NCI-H524 treated with DMSO at 0.1 percent for 48 hours (cell line): ENCODE results near the gene FIBIN.
"Not testable (repeated sequence)": the region's sequence is repeated elsewhere in the genome, so short reads cannot be mapped to it uniquely, and the experiment has no call there.

Source experiments
- DNase-seq: peaks from one replicate; lab custom pipeline; 2025; lab: John Stamatoyannopoulos, UW

FIBIN gene

DNA sequence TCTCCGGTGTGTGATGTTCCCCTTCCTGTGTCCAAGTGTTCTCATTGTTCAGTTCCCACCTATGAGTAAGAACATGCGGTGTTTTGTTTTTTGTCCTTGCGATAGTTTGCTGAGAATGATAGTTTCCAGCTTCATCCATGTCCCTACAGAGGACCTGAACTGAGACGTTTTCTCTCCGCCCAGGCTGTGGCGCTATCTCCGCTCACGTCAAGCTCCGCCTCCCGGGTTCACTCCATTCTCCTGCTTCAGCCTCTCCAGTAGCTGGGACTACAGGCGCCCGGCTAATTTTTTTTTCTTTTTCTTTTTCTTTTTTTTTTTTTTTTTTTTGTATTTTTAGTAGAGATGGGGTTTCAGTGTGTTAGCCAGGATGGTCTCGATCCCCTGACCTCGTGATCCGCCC is 16.7 kb upstream of the FIBIN start:
- DNase-seq = not testable (repeated sequence)

DNA sequence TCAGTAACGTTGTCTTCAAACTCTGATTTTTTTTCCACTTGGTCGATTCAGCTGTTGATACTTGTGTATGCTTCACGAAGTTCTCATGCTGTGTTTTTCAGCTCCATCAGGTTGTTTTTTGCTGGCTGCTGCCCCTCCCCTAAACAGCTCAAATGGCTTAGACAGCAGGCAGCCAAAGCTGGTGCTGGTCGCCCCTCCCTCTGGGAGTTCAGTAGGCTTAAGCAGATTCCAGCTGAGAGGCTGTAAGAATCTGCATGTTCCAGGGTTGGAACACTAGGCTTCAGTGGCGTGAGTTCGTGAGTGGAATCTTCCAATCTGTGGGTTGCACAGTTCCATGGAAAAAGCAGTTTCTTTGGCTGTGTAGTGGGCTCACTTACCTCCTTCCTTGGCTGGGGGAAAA is 10.3 kb upstream of the FIBIN start:
- DNase-seq = no peak

DNA sequence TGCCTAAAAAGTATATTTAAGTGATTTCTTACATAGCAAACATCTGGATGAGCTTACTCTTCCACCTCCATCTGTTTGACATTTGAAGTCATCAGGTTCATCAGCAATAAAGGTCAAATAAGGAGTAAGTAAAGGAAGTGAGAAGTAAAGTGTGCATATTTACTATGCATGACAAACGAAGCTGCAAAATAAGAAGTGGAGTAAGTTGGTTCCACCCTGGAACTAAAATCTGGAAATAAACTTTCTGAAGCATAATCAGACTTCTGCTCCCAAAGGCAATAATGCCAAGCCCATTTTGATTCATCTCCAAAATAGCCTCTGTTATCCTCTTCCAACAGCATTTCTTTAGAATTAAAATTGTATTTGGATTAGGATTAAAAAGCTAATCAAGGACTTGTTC is 8.4 kb upstream of the FIBIN start:
- no peak for DNase-seq

DNA sequence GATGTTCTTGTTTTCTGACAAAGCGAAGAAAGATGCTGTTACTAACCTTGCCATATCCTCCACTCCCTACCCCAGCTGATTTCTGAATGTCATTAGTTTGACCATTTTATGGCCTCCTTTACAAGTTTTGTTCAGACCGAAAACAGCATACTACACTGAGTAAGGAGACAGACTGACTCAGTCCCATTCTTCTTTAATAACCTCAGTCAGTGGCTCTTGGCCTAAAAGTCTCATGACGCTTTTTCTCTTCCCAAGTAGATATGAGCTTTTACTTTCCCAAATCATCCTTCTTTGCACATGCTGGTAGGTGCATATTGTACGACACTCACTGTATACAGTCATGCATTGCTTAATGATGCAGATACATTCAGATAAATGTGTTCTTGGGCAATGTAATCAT is 8.0 kb upstream of the FIBIN start:
- DNase-seq = no peak

DNA sequence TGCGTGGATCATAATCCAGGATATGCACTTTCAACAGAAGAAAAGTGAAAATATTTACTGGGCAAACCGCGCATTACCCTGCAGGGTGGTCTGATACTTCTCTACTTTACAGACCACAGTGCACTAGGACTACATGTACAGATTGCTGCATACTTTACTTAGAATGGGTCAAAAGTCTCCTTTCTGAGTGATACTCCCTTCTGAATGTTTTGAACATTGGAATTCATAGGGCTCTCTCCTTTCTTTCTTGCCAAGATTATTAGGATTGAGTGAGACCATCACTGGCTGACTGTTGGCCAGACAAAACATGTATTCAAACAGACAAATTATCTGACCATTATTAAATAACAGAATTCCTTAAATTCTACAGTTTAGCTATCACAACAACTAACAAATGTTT is 6.6 kb upstream of the FIBIN start:
- no peak for DNase-seq

DNA sequence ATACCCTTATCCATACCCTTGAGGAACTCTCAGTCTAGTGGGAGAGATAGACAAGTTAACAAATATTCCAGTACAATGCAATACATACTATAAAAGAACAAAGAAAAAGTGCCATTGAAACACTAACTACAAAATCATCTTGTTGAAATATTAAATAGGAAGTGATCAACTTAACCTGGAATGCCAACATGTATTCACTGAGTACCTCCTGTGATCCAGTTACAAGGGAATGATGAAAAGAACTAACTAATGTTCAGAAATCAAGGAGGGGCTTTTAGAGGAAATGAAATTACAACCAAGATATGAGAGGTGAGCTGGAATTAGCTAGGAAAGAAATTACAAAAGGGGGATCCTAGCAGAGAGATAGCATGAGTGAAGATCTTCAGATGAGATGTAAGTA is 6.2 kb upstream of the FIBIN start:
- no peak for DNase-seq

DNA sequence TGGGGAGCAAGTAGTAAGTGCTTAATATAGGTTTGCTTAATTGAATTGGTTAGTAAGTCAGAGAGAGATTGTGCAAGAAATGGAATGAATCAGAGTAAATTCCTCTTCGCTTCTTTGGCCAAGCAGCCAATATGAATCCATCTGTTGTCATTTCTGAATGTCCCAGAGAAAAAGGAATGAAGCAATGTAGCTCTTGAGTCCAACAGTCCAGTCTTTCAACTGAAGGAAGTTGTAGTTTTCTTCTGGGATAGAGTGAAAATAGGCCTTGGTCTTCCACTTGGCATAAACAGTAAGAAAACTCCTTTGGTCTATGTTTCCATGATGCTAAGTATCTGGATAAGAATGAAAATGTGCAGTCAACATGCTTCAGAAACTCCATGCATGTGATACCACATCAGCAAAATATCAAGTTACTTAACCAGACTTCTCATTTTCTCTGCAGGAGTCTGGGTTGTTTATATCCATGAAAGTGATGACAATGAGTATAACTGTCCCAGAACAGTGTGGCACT is 1.8 kb upstream of the FIBIN start:
- no peak for DNase-seq

DNA sequence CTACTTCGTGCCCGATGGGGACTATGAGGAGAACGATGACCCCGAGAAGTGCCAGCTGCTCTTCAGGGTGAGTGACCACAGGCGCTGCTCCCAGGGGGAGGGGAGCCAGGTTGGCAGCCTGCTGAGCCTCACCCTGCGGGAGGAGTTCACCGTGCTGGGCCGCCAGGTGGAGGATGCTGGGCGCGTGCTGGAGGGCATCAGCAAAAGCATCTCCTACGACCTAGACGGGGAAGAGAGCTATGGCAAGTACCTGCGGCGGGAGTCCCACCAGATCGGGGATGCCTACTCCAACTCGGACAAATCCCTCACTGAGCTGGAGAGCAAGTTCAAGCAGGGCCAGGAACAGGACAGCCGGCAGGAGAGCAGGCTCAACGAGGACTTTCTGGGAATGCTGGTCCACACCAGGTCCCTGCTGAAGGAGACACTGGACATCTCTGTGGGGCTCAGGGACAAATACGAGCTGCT is 751 bp downstream of the FIBIN start:
- DNase-seq = no peak

DNA sequence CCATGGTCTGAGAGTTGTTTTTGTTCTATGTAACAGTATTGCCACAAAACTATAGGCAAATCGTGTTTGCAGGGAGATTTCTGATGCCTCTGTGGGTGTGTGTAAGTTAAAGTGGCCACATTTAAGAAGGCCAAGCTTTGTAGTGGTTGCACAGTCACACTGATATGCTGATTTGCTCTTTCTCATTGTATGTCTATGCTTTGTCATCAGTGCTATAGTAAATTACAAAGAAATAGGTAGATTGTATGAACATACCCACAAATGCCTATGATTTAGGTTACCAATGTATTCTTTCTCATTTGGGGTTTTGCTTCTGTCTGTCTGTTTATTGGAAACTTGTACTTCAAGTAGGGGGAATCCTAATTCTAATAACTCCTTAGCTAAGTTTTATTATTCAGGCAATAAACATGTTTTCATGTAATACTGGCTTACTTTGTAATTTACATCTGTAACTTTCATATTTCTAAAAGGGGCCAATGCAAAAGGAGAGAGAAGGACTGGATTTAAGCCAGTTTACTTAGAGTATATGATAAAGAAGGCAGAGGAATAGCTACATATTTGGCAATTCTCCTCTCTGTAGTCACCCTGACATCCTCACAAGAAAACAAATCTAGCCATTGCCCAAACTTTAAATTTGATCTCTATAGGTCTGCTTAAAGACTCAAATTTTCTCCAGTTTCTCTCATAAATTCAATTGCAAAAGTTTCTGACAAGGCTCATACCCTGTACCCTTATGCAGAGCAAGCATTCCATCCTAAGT is 2.0 kb downstream of the FIBIN start:
- no peak for DNase-seq

DNA sequence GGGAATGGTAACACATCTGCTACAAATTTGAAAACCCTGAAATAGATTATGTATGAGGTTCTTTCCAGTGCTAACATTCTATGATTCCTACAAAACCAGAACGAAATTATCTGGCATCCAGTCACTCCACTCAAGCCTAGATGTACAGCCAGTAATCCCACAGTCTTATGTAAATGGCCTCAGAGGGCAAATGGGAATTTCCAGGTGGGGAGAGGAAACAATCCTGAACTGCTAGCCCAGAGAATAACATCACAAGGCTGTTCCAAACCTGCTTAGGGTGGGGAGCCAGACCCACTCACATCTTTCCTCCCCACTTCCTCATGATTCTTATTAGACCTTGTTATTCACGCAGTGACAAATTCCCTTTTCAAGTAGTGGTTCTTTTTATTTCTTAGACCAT is 3.5 kb downstream of the FIBIN start:
- no peak for DNase-seq

DNA sequence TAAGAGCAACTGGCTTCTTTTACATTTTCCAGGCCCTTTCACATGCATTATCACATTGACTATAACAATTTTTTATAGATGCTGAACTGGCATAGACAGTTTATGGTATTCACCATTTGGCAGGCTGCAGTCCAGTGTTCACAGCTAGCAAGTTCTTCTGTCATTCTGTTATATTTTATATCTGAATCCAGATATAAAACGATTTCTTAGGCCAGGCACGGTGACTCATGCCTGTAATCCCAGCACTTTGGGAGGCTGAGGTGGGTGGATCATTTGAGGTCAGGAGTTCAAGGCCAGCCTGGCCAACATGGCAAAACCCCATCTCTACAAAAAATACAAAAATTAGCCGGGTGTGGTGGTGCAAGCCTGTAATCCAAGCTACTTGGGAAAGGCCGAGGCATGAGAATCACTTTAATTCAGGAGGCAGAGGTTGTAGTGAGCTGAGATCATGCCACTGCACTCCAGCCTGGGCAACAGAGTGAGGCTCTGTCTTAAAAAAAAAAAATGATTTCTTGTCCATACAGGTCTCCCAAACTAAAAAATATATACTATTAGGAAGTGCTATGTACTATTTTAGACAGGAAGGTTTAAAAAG is 7.3 kb downstream of the FIBIN start:
- not testable (repeated sequence) for DNase-seq

DNA sequence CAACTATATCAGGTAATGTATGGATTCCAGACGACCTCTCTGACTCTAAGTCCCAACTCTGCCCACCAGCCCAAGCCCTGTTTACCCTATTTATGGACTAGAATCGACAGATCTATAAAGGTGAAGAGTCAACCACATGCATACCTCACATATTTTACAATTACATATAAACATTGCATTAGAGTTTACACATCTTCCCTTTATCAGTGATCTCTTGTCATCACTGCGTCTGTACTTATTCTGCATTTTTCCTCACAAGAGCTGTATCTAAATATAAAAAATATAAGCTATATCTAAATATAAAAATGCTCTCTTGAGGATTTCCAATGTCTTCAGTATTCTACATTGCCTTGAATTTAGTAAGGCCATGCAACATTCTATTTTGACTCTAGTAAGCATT is 8.5 kb downstream of the FIBIN start:
- no peak for DNase-seq

DNA sequence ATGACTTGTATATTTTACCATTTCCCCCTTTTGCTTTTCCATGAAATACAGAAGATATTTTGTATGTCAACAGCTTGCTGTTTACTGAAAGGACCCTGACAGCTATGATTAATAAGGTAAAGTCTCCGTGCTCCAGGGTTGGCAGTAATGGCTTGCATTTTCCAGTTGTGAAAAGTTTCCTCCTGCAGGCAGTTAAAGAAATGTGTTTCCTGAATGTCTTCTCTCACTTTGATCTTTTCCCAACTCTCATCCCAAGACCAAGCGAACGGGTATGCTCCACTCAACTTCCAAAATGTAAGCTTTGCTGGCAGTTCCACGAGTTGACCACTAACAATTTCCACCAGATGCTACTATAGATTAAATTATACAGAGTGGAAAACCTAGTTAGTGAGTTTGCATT is 8.9 kb downstream of the FIBIN start:
- DNase-seq = no peak

DNA sequence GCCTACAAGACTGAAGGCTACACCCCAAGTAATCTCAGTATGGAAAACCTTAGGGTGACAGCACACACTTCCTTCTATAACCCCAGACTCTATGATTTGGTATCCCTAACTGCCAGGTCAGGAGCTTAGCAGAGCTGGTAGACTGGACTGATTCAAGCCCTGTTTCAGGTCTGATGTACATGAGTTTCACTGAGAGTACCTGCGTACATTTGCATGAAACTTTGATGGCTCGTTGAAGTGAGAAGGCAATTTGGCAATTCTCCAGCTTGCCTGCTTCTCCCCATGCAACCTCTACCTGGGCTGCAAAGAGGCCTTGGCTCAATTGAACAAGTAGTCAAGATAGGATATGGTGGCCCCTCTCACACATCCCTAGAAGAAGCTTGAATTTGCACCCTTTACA is 10.2 kb downstream of the FIBIN start:
- no peak for DNase-seq

DNA sequence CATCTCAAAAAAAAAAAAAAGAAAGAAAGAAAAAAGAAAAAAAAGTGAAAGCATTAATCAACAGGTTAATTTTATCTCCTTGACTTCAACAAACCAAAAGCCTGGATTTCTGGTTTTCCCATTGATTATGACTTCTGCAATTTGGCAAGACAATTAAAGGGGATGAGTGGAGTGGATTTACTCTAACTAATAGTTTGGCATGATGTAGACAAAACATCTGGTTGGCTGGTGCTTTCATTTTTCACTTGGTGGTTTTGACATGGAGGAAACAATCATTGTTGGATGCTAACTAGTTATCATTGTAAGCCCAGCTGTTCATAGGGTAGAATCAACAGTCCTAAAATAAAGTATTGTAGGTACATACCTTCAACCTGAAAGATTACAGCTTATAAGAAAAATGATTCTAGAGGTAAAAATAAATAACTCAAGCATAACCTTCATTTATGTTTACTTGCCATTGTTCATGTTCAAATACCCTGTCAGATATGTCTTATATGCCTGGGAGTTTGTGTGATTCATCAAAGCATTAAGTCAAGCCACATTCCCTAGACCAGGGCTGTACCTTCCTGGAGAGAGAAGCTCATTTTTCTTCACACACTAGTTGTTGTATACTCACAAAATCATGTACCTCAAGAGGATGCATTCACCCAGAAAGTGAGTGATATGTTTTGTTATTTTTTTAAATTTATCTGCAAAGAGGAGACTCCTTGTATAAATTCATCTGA is 15.1 kb downstream of the FIBIN start:
- no peak for DNase-seq

DNA sequence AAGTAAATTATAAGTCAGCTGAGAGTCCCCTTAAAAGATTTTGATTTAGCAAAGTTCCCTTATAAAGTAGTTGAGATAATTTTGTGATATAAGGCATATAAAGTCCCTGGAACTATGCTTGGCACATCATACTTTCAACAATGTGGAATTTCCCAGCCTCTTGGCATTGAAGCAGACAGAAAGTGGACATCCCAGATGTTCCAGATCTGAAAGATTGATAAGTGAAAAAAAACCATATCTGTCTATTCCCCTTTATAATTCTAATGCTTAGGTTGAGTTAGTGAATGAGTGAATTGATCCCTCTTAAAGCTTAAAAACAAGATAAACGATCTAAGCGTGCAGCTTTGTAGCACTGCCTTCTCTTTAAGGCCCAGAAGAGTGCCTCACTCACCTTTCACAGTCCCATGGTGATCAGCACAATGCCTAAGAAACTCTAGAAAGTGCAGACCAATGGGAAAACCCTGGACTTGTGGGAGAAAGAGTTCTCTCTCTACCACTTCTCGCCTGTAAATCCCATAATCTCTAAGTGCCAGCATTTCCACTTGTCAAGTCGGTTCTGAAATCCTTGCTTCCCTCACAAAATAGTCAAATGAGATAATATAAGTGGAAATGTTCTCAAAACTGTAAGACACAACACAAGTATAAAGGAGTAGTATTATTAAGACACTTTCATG is 17.8 kb downstream of the FIBIN start:
- no peak for DNase-seq

DNA sequence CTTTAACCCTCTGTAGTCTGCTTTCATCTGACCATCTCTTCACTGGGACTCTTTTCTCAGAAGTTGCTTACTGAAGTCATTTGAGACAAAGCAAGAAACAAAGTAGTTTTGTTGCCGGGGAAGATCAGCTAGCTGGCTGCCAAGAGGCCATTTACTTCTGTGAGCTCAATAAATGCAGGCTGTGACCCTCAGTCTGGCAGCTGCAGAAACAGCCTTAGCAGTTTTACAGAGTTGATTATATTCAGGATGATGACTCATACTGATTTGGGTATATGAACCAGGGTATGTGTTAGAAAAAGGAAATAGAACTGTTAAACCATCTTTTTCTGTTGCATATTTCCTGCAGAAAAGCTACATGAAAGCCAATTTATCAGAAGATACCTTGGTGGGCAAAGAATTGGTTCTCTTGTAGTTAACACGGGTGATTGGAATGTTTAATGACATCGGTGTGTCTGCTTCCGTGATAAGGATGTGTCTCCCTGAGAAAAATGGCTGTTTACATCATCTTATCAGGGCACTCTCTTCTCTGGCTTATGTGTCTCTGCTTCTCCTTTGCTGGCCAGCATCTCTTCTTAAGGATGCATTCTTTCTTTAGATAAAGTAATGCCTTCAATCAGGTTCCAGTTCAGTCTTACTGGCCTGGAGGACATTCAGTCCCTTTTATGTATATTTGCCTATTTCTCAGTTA is 18.5 kb downstream of the FIBIN start:
- no peak for DNase-seq

DNA sequence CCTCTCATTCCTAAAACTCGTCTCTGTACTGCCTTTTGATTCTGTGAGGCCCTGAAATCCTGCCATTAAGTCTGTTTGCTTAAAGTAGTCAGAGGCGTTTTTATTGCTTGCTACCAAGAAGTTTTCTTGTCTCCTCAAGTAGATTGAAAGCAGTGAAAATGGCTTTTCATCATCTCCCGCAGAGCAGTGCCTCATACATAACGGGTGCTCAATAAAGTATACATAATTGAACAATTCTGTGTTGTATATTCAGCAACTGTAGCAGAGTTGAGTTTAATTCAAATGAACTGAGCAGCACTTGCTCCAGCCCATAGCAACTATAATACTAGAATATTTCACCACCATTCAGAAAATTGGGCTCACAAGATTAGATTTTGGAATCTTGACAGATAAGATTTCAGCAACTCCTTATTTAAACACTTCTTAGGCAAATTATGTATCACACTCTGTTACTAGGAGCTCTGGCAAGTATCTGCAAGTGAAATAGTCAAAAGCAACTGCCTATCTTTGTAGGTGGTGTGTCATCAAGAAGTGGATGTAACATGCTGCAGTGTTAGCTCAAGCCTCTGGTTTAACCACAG is 20.0 kb downstream of the FIBIN start:
- no peak for DNase-seq

DNA sequence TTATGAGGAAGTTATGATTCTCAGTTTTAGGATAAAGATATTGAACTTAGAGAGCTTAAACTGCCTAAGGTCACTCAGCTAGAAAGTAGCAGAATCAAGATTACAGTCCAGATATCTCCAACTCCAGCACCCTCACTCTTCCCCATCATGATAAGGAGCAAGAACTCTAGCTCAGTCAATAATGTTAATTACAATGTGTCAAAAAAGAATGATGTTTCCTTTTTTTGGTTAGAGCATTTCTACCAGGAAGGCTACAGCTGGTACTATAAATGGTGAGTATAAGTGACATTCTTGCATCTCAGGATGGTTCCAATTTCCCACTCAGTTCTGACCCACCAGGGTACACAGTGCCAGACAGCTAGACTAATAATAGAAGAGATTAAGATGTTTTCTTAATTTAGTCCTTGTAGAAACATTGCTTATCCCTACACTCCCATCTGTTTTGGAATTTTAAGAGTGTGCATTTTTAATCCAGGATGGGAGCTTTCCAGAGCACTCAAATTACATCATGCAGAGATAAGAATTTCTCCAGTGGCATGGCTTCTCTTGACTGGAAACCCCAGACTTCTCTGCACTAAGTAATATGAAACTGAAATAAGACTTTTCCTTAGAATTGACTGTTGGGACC is 25.1 kb downstream of the FIBIN start:
- peak; percentile 28 for DNase-seq

DNA sequence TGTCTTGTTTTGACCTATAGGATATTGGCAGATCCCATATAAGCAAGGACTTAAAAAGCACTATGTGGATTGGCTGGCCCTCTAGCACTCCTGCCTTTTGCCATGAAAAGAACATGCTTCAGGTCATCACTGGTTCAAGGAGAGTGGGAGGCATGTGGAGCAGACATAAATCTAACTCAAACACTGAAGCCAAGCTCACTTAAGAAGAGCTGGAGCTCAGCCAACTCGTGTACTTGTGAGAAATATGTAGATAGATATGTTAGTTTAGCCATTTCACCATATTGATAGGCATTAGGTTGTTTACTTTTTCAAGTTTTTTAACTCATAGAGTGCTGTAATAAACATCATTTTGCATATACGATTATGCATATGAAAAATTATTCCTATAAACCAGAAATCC is 26.8 kb downstream of the FIBIN start:
- no peak for DNase-seq

DNA sequence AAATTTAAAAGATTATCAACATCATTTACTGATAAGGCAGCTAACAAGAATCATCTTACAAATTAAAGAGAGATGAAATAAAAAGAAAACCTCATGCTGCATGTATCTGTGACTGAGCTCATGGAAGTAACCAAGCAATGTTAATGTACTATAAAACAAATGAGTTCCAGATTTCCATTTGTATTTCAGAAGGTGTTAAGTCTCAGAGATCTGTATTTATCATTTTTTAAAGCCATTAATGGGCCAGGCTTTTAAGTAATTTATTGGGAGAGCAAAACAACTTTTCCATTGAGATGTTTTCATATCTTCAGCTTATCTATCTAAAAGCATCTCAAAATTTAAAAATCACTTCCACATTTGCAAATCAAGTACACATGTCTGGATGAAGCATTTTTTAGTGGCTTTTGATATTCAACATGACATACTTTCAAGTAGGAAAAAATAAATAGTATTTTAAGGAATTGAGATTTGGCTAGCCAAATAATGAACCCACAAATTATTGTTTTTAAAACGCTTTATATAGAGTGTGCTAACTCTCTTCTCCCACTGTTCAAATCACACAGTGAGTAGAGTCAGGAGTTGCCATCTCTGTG is 28.8 kb downstream of the FIBIN start:
- no peak for DNase-seq
